ENCODE data around the gene HAUS3.
"Not testable (repeated sequence)": the region's sequence is repeated elsewhere in the genome, so short reads cannot be mapped to it uniquely, and the experiment has no call there.

The HAUS3 gene

GRCh38 chr4:2251073-2251794 lies 9.3 kb upstream of the HAUS3 start:
- peak in 2 of 5 experiments; percentile 3 to 6 for DNase-seq

- peak in 2 of 5 experiments; percentile 0 to 2 for DNase-seq
Observed at GRCh38 chr4:2250357-2251072, 8.6 kb upstream of the HAUS3 start.

- DNase-seq, result peak in 1 of 5 experiments; percentile 3
Observed at GRCh38 chr4:2249526-2250356, 7.8 kb upstream of the HAUS3 start.

- peak in 2 of 5 experiments; percentile 2 to 5 for DNase-seq
Observed at GRCh38 chr4:2248821-2249261, 6.9 kb upstream of the HAUS3 start.

- peak in 2 of 5 experiments; percentile 3 to 5 for DNase-seq
Observed at GRCh38 chr4:2248044-2248780, 6.3 kb upstream of the HAUS3 start.

GRCh38 chr4:2247128-2248043 lies 5.5 kb upstream of the HAUS3 start:
- DNase-seq, result peak in 2 of 5 experiments; percentile 3 to 7

- DNase-seq, result peak in 1 of 5 experiments; percentile 2
Observed at GRCh38 chr4:2246384-2247127, 4.6 kb upstream of the HAUS3 start.

GRCh38 chr4:2245787-2246275 lies 3.9 kb upstream of the HAUS3 start:
- peak in 1 of 5 experiments; percentile 7 for DNase-seq

- peak in 1 of 5 experiments; percentile 4 for DNase-seq
Observed at GRCh38 chr4:2245057-2245786, 3.3 kb upstream of the HAUS3 start.

GRCh38 chr4:2243681-2244380 lies 1.9 kb upstream of the HAUS3 start:
- no peak for DNase-seq

- peak in 2 of 5 experiments; percentile 52 to 74 for DNase-seq
Observed at GRCh38 chr4:2241003-2241402, 918 bp downstream of the HAUS3 start.

GRCh38 chr4:2236944-2237666 lies 4.8 kb downstream of the HAUS3 start:
- DNase-seq, result no peak

GRCh38 chr4:2231082-2231481 lies 10.8 kb downstream of the HAUS3 start:
- no peak for DNase-seq

- no peak for DNase-seq
Observed at GRCh38 chr4:2226261-2226660, 15.7 kb downstream of the HAUS3 start.

- DNase-seq, result no peak
Observed at GRCh38 chr4:2222838-2223237, 19.1 kb downstream of the HAUS3 start.

- not testable (repeated sequence) for DNase-seq
Observed at GRCh38 chr4:2221378-2221777, 20.5 kb downstream of the HAUS3 start.

- peak; percentile 50 to 77 (median 67) for DNase-seq
Observed at GRCh38 chr4:2220016-2220630, 21.8 kb downstream of the HAUS3 start.
